ENCODE results near the gene KIN. TPM values are rescaled to one million over a fixed set of nuclear protein-coding genes. Genes with fewer than 3 reads are reported as not detected.

KIN gene, protein sequence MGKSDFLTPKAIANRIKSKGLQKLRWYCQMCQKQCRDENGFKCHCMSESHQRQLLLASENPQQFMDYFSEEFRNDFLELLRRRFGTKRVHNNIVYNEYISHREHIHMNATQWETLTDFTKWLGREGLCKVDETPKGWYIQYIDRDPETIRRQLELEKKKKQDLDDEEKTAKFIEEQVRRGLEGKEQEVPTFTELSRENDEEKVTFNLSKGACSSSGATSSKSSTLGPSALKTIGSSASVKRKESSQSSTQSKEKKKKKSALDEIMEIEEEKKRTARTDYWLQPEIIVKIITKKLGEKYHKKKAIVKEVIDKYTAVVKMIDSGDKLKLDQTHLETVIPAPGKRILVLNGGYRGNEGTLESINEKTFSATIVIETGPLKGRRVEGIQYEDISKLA
- 10 to 100 TPM in 1 of 2 donors, 1 to 10 TPM in 1; 7.9 to 11.7 TPM for total RNA-seq

GRCh38 chr10:7787857-7788638, at the start of gene KIN, which contains the start of gene ATP5F1C:
Gene KIN, minus strand, starts transcription at chr10:7787993. Its CDS starts 60 bp downstream, at chr10:7787933.
Gene ATP5F1C, plus strand, starts transcription at chr10:7788177. Its CDS starts 31 bp downstream, at chr10:7788208.

DNA sequence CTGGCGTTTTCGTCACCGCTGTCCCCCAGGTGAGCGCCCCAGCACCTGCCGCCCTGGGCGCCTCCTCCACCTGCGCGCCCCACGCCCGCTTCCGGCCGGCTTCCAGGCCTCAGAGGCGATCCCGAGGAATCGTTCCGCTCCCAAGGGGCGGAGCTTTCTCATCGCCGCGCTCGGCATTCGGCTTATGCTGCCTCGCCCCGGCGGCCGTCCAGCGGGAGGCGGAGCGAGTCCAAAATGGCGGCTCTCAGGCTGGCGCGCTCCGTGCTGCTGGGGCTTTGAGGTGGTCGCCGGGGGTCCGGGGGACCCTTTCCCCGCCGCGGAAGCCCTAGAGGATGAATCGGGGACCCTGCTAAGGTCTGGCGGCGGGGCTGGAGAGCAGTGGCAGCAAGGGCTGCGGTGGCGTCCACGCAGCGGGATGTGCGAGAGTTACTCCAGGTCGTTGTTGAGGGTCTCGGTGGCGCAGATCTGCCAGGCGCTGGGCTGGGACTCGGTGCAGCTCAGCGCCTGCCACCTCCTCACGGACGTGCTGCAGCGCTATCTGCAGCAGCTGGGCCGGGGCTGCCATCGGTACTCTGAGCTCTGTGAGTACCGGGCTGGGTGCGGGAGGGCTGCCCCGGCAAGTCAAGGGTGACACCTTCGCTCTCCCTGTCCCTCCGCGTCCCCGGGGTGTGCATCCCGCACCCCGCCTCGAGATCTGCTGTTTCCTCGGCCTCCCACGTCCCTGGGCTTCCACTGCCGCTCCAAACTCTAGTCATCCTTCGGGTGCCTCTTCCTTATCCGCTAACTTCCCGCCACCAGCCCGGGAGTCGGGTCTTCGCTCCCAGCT, 30.7 kb upstream of the KIN start, which contains the start of gene TAF3:
TAF3 (plus strand) TSS at position 211 of the 826 bp plus-strand sequence; CDS start at position 416, 205 bp downstream.

GRCh38 chr10:7703140-7703539, 84.7 kb downstream of the KIN start, which contains the start of gene ITIH2:
Gene ITIH2, plus strand, starts transcription at chr10:7703316. Its CDS starts 119 bp downstream, at chr10:7703435.

Other genes starting within 250 kb of the KIN start
- under 1 TPM in 1 of 2 donors, not detected in 1; under 0.01 TPM for gene ITIH5, start 121.0 kb downstream of the KIN start, total RNA-seq
- not detected for gene ITIH2, start 84.7 kb downstream of the KIN start, total RNA-seq
- gene ATP5F1C, start 184 bp upstream of the KIN start, total RNA-seq = 100 to 1,000 TPM; 289 to 379 TPM
- 1 to 10 TPM; 2.8 to 3.3 TPM for gene TAF3, start 30.5 kb upstream of the KIN start, total RNA-seq